Heart right ventricle (tissue), 16 donors: ENCODE measurements around the gene SULT1C3. TPM values are rescaled to one million over a fixed set of nuclear protein-coding genes. Genes with fewer than 3 reads are reported as not detected.

ENCODE experiments used
- ATAC-seq, 8 donors: fragments of 200-7000 bp; cut with Tn5 transposase; one replicate each; pipeline ENCODE4 v1.9.1; 2020; ENCODE audit warnings: mild to moderate bottlenecking in 8 of 8, moderate library complexity in 8 of 8, moderate number of reproducible peaks in 1 of 8
- DNase-seq, 2 donors: peaks; one replicate each; pipeline ENCODE4 v3.0.0-alpha.2; 2020
- H3K27ac ChIP-seq, 10 donors: fragments of 200-600 bp; sonication (generic) in 2 of 10; one replicate each; pipeline versions ENCODE4 v1.5.0 to v1.8.0; 2020 to 2022; ENCODE audit warnings: mild to moderate bottlenecking in 3 of 10
- H3K27me3 ChIP-seq, 7 donors: fragments of 200-600 bp; one replicate each; pipeline ENCODE4 v1.8.0; 2021 to 2022; ENCODE audit warnings: mild to moderate bottlenecking in 2 of 7
- H3K36me3 ChIP-seq, 9 donors: fragments of 200-600 bp; sonication (generic) in 1 of 9; one replicate each; pipeline versions ENCODE4 v1.5.0 to v1.8.0; 2020 to 2022; ENCODE audit warnings: mild to moderate bottlenecking in 2 of 9
- H3K4me1 ChIP-seq, 9 donors: fragments of 200-600 bp; sonication (generic) in 1 of 9; one replicate each; pipeline versions ENCODE4 v1.5.0 to v1.8.0; 2020 to 2022; ENCODE audit warnings: mild to moderate bottlenecking in 4 of 9
- H3K4me3 ChIP-seq, 10 donors: fragments of 200-600 bp; sonication (generic) in 2 of 10; one replicate each; pipeline versions ENCODE4 v1.5.0 to v1.8.0; 2020 to 2022; ENCODE audit warnings: mild to moderate bottlenecking in 7 of 10, moderate library complexity in 2 of 10
- H3K9me3 ChIP-seq, 11 donors: fragments of 200-600 bp in 10 of 11; sonication (generic) in 2 of 11; one replicate each; pipeline versions ENCODE4 v1.5.0 to v1.8.0; 2013 to 2022; ENCODE audit warnings: mild to moderate bottlenecking in 2 of 11, control low read depth in 1 of 11, moderate library complexity in 1 of 11
- WGBS, 2 donors: extraction: QIAGEN DNeasy Blood & Tissue Kit; methylation state at CpG; one replicate each; pipeline ENCODE4 v1.1.7; 2013; ENCODE audit warnings: inconsistent platforms in 1 of 2; 5-methylcytosine and 5-hydroxymethylcytosine counted together
- intact Hi-C, 10 donors: fragments of 100-400 bp; cut with DNase I; formaldehyde crosslinking; loops; one replicate each; pipeline versions ENCODE4 v1.11.1 to v1.14.2; 2022
- polyA plus RNA-seq, 2 donors: library from polyadenylated mRNA; stranded (reverse); fragments of 200-250 nt; gene quantifications; one replicate each; pipeline ENCODE4 v1.2.3, GENCODE V29; 2013
- total RNA-seq, 10 donors: library from RNA; stranded (reverse); fragmentation: NEBNext Ultra II Directional in 3 of 10; extraction: Animal tissue kit (Norgen Biotek cat#: 25700) in 3 of 10; gene quantifications; one replicate each; pipeline versions ENCODE4 v1.2.1 to v1.2.4, GENCODE V29; 2021 to 2023
- TF ChIP-seq, protein P1 (sequence below), 9 donors: fragments of 200-600 bp; sonication (generic) in 2 of 9; IDR thresholded peaks; one replicate each; pipeline versions ENCODE4 v1.5.0 to v1.8.0; 2021 to 2022; ENCODE audit warnings: antibody characterized with exemption in 9 of 9, mild to moderate bottlenecking in 5 of 9, moderate library complexity in 1 of 9
- donor health status: Arrhythmogenic right ventricular cardiomyopathy.
- donor health status: ischemic (EF 13 %, LVEDD 7.1; RV severe dilation, severe dysfunction).
- donor health status: healthy with polysubstance abuse.
- donor health status: DM: no; HTN: yes; CAD: no.
- donor health status: DM: no; HTN: no; CAD: no.
- donor health status: ischemic (EF 25% LVEDD 6.9; RV normal size, moderate dysfunction).
- donor health status: ischemic (EF 25% LVEDD 5.7; RV mildly dilated, moderate dysfunction).
- donor health status: healthy.
- donor health status: DM: yes; HTN: yes; CAD: no.
- donor health status: Ischemic cardiomyopathy.
- donor health status: ischemic (EF 35%, LVEDD 5.7; RV mildly dilated, moderate dysfunction).
- donor health status: nonischemic (EF 11% LVEDD 7.7; RV severe dilation, severe dysfunction).
- donor health status: DM: yes; HTN: yes; CAD: no.
- donor health status: PGD.
- donor health status: ischemic (EF 29% LVEDD 5.4; RV normal size, mild dysfunction).
- donor health status: nonischemic (EF 23%, LVEDD 6.1; RV moderate dilation, normal function).

Gene SULT1C3
- total and polyA plus RNA-seq, 12 donors: not detected

DNA sequence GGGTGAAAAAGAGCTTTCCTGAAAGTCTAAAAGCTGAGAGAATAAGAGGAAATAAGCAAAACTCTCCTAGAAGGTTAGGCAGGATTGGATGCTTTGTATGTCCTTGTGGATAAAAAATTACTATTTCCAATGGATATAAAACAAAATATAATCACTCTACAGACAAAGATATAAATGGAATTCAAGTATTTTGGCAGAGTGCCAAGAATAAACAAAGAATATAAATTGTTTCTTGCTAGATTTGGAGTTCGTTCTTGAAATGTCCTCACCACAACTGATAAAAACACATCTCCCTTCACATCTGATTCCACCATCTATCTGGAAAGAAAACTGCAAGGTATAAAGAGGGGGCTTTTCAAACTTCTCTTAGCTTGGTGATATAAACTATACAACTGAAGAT, 13.3 kb downstream of the SULT1C3 start:
- 23 to 35% methylated on average over 1 of the region's 1 CpG for WGBS, 2 donors
- Histone ChIP-seq H3K4me3 (no peak overlapping the region), H3K4me1 (no peaks in the 10 kb centered on the region), H3K27ac (no peak overlapping the region), H3K36me3 (no peaks in the 10 kb centered on the region), H3K27me3 (no peaks in the 10 kb centered on the region), H3K9me3 (no peaks in the 10 kb centered on the region)
- TF ChIP-seq, protein P1, sequence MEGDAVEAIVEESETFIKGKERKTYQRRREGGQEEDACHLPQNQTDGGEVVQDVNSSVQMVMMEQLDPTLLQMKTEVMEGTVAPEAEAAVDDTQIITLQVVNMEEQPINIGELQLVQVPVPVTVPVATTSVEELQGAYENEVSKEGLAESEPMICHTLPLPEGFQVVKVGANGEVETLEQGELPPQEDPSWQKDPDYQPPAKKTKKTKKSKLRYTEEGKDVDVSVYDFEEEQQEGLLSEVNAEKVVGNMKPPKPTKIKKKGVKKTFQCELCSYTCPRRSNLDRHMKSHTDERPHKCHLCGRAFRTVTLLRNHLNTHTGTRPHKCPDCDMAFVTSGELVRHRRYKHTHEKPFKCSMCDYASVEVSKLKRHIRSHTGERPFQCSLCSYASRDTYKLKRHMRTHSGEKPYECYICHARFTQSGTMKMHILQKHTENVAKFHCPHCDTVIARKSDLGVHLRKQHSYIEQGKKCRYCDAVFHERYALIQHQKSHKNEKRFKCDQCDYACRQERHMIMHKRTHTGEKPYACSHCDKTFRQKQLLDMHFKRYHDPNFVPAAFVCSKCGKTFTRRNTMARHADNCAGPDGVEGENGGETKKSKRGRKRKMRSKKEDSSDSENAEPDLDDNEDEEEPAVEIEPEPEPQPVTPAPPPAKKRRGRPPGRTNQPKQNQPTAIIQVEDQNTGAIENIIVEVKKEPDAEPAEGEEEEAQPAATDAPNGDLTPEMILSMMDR (IDR thresholded peaks at IDR 0.05): no peak
- DNase-seq: no peak
- intact Hi-C loops: no loop called here
- no peak for ATAC-seq

GRCh38 chr2:108257757-108258331, 18.1 kb downstream of the SULT1C3 start:
- intact Hi-C loops: no loop called here
- H3K27ac ChIP-seq: no peak overlapping the region
- DNase-seq: no peak
- no peaks in the 10 kb centered on the region for H3K4me1 ChIP-seq
- no peaks in the 10 kb centered on the region for H3K36me3 ChIP-seq
- WGBS, 2 donors: 55 to 62% methylated on average over 3 of the region's 3 CpGs
- TF ChIP-seq, protein P1 (IDR thresholded peaks at IDR 0.05): no peak
- H3K27me3 ChIP-seq: no peaks in the 10 kb centered on the region
- no peak for ATAC-seq
- H3K4me3 ChIP-seq: no peak overlapping the region
- no peaks in the 10 kb centered on the region for H3K9me3 ChIP-seq

GRCh38 chr2:108260773-108261172, 21.0 kb downstream of the SULT1C3 start:
- no peaks in the 10 kb centered on the region for H3K36me3 ChIP-seq
- H3K4me3 ChIP-seq: no peak overlapping the region
- WGBS, 2 donors: 74 to 77% methylated on average over 1 of the region's 1 CpG
- no peaks in the 10 kb centered on the region for H3K4me1 ChIP-seq
- H3K9me3 ChIP-seq: no peaks in the 10 kb centered on the region
- intact Hi-C loops: no loop called here
- no peak overlapping the region for H3K27ac ChIP-seq
- DNase-seq (no peak), ATAC-seq (no peak)
- H3K27me3 ChIP-seq: no peaks in the 10 kb centered on the region
- TF ChIP-seq, protein P1 (IDR thresholded peaks at IDR 0.05): no peak

DNA sequence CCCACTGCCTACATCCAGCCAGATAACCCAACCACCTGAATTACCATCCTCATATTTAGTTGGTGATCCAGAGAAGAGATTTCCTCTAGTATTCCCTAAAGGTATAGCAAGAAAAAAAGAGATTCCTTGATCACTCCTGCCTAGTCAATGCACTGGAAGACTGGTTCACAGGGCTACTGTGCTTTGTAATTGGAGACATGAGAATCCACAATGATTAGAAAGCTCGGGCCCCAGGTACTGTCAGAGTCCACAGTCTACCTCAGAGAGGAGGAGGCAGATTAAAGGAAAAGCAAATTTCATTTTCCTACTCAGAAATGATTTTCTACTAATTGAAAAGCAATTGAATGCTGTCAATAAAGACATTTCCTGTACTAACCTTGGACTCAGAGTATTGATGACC, 22.3 kb downstream of the SULT1C3 start:
- TF ChIP-seq, protein P1 (IDR thresholded peaks at IDR 0.05): no peak
- H3K9me3 ChIP-seq: no peaks in the 10 kb centered on the region
- ATAC-seq: no peak
- H3K27ac ChIP-seq: no peak overlapping the region
- WGBS, 2 donors: 58 to 65% methylated on average over 1 of the region's 1 CpG
- intact Hi-C loops: no loop called here
- no peaks in the 10 kb centered on the region for H3K27me3 ChIP-seq
- H3K4me1 ChIP-seq: no peaks in the 10 kb centered on the region
- no peak for DNase-seq
- H3K4me3 ChIP-seq: no peak overlapping the region
- no peaks in the 10 kb centered on the region for H3K36me3 ChIP-seq
